ENCODE measurements around the gene HBEGF. TPM values are rescaled to one million over a fixed set of nuclear protein-coding genes. Genes with fewer than 3 reads are reported as not detected.

HBEGF gene
- total RNA-seq, 6 donors from 2014 or later = 10.5 to 65.0 (median 49.5) TPM

GRCh38 chr5:140319833-140320232 is 26.6 kb downstream of the HBEGF start:
- Histone ChIP-seq H3K36me3 (no peaks in the 10 kb centered on the region), H3K4me1 (peaks cover 24 to 41% (median 33%) of the 10 kb centered on the region in 4 donors), H3K27ac (no peak overlapping the region), H3K27me3 (no peaks in the 10 kb centered on the region), H3K4me3 (no peak overlapping the region), H3K9me3 (no peaks in the 10 kb centered on the region)
- 87 to 94% methylated on average over 1 of the region's 1 CpG for WGBS, 2 donors
- DNase-seq (no peak), ATAC-seq (ENCODE audit: low FRiP score in 2 of 2) (peak in 1 of 2 donors; percentile 35)
- TF ChIP-seq CTCF (IDR thresholded peaks at IDR 0.05) = no peak
- TF ChIP-seq POLR2AphosphoS5 (IDR thresholded peaks at IDR 0.05) = no peak
- TF ChIP-seq POLR2A (IDR thresholded peaks at IDR 0.05) = no peak
- TF ChIP-seq EP300 (IDR thresholded peaks at IDR 0.05) = no peak

- 96 to 98% methylated on average over 4 of the region's 4 CpGs for WGBS, 2 donors
- ATAC-seq (ENCODE audit: low FRiP score in 2 of 2) = no peak
Observed at GRCh38 chr5:140318792-140319191, 27.6 kb downstream of the HBEGF start.

GRCh38 chr5:140317859-140318258 is 28.5 kb downstream of the HBEGF start:
- ATAC-seq (ENCODE audit: low FRiP score in 2 of 2) (no peak), DNase-seq (no peak)
- TF ChIP-seq POLR2AphosphoS5 (IDR thresholded peaks at IDR 0.05) (no peak), EP300 (IDR thresholded peaks at IDR 0.05) (no peak), POLR2A (IDR thresholded peaks at IDR 0.05) (no peak), CTCF (IDR thresholded peaks at IDR 0.05) (no peak)
- Histone ChIP-seq H3K36me3 (no peaks in the 10 kb centered on the region), H3K4me3 (no peak overlapping the region), H3K9me3 (no peaks in the 10 kb centered on the region), H3K27me3 (no peaks in the 10 kb centered on the region), H3K27ac (no peak overlapping the region), H3K4me1 (peaks cover 8 to 22% (median 14%) of the 10 kb centered on the region in 4 donors)
- WGBS, 2 donors = 80 to 89% methylated on average over 5 of the region's 5 CpGs

More at GRCh38 chr5:140318792-140319191, 27.6 kb downstream of the HBEGF start:
- H3K4me3 ChIP-seq = no peak overlapping the region
- H3K27ac ChIP-seq = no peak overlapping the region
- H3K27me3 ChIP-seq = no peaks in the 10 kb centered on the region
- H3K4me1 ChIP-seq = peaks cover 17 to 30% (median 22%) of the 10 kb centered on the region in 4 donors
- H3K9me3 ChIP-seq = no peaks in the 10 kb centered on the region
- no peak for DNase-seq
- no peaks in the 10 kb centered on the region for H3K36me3 ChIP-seq
- TF ChIP-seq POLR2AphosphoS5 (IDR thresholded peaks at IDR 0.05) (no peak), CTCF (IDR thresholded peaks at IDR 0.05) (no peak), EP300 (IDR thresholded peaks at IDR 0.05) (no peak), POLR2A (IDR thresholded peaks at IDR 0.05) (no peak)

GRCh38 chr5:140312791-140313189 is 33.6 kb downstream of the HBEGF start:
- H3K4me3 ChIP-seq = no peak overlapping the region
- 75 to 83% methylated on average over 7 of the region's 7 CpGs for WGBS, 2 donors
- ATAC-seq (ENCODE audit: low FRiP score in 2 of 2) = no peak
- H3K27me3 ChIP-seq = no peaks in the 10 kb centered on the region
- H3K27ac ChIP-seq = peak overlapping the region; percentile 41 to 75 (median 60)
- no peaks in the 10 kb centered on the region for H3K9me3 ChIP-seq
- TF ChIP-seq POLR2A (IDR thresholded peaks at IDR 0.05) (no peak), EP300 (IDR thresholded peaks at IDR 0.05) (no peak), POLR2AphosphoS5 (IDR thresholded peaks at IDR 0.05) (no peak), CTCF (IDR thresholded peaks at IDR 0.05) (no peak)
- H3K4me1 ChIP-seq = peaks cover 0 to 23% (median 17%) of the 10 kb centered on the region in 4 donors
- DNase-seq = no peak
- no peaks in the 10 kb centered on the region for H3K36me3 ChIP-seq
